HG03280 (cell line): ENCODE measurements around the gene CALML5.

Source experiments
- ATAC-seq: cut with Tn5 transposase; IDR thresholded peaks from one replicate; pipeline ENCODE4 v1.9.1; 2021; ENCODE audit warnings: mild to moderate bottlenecking, moderate library complexity; ENCODE audit not compliant: unreplicated experiment

CALML5 gene

GRCh38 chr10:5534051-5534821, 34.9 kb upstream of the CALML5 start:
- ATAC-seq, result no peak

DNA sequence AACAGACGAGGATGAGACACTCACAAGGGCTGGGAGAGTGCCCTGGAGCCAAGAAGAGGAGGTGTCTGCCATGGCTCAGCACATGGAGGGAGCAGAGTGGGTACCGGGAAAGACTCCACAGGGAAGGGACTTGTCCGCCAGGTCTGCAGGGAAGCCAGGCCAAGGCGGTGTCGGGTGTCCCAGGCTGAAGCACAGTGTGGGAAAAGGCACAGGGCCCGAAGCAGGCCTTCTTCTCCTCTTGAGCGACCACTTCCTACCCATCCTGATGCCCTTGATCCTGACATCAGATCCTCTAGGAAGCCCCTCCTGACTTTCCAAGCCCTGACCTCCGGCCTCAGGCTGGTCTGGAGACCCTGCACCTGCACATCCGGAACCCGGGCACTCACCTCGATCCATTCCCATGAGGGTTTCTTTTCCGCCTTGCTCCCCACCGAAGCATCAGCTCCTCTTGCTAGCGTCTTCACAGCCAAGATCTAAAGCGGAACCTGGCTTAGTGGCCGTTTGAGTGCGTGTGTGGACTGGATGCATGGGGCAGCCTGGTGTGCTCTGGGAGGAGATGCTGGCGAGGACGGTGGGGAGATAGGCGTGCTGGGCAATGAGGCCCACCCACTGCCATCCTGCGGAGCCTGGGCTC, 33.8 kb upstream of the CALML5 start:
- ATAC-seq, result no peak

DNA sequence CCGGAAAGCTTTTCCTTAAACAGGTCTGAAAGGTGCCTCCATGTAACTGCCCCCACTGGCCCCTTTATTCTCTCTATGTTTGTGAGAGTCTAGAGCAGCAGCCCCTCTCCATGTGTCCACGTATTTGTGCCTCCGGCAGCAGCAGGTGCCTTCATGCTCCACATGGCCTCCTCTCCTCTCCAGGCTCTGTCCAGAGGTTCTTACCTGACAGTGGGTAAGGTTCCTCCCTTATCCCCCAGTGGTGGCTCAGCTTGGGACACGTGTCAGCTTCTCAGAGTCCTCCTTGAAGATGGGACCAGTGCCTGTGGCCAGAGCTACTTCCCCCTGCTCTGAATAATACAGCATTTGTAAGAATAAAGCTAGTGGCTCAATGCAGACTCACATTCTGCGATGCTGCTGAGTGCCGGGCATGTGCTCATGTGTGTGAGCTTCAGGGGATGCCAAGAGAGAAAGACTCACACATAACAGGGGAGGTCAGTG, 33.3 kb upstream of the CALML5 start:
- ATAC-seq, result no peak

DNA sequence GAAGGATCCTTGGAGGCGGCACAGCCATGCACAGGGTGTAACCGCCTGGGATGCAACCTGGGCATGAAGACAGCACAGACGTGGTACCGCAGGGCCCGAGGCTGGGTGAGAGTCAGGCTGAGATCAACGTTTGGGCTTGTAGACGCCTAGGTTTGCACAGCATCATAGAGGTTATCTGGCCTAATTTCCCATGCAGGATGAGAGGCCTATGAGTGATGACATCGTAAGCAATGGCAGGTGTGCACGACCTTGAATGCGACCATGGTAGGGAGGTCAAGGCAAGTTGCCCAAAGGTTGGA, 32.9 kb upstream of the CALML5 start:
- no peak for ATAC-seq

DNA sequence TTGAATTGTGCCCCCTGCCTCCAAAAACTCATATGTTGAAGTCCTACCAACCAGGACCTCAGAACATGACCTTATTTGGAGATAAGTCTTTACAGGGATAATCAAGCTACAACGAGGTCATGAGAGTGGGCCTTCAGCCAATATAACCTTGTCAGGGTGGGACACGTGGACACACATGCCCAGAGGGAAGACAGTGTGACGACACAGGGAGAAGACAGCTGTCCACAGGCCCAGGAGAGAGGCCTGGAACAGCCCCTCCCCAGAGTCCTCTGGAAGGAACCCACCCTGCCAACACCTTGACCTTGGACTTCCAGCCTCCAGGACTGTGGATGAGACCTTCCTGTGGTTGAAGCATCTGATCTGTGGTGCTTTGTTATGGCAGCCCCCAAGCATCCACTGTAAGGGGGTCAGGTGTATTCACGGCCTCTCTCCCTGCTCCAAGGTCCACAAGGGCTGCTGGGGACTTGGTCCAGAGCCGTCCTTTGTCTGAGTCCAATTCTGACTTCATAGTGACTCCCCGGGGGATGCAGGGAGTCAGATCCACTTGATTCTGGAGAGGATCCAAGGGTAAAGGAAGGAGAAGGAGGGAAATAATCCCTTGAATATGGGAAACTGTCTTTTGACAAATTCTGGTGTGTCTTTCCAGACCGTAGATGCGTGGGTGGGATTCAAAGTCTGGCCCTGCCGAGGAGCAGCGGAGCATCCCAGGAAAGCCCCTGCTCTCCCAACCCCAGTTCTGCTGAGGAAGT, 32.4 kb upstream of the CALML5 start:
- ATAC-seq, result no peak

DNA sequence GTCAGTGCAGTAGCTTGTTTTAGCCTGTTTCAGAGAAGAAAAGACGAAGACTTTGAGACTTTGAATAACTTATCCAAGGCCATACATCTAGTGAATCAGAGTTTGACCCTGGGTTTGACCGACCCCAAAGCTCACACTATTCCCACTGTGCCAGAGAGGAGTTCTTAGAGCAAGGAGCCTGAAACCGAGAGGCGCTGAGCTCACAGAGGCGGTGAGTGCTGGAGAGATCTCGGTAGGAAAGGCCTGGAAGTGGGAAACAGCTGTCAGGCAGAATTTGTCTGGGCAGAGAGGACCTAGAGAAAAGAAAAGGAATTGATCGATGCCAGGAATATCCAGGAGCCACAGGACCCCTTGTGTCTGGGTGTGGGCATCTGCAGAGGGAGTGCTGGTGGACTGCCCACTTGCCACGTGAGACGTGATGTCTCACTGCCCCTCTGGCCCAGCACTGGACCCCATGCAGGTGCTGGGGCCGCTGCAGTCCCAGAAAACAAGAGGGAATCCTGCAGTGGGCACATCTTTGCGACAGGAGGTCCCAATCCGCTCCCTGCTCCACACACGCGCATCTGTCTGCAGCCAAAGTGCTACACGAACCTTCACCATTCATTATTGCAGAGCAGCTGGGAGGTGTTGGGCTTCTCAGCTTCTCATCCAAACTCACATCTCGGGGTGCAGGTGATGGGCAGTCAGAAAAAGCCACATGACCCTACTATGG, 31.6 kb upstream of the CALML5 start:
- ATAC-seq, result no peak

GRCh38 chr10:5530412-5530806, 31.0 kb upstream of the CALML5 start:
- no peak for ATAC-seq

- ATAC-seq, result no peak
These were observed 30.5 kb upstream of the CALML5 start for GRCh38 chr10:5529702-5530411.

DNA sequence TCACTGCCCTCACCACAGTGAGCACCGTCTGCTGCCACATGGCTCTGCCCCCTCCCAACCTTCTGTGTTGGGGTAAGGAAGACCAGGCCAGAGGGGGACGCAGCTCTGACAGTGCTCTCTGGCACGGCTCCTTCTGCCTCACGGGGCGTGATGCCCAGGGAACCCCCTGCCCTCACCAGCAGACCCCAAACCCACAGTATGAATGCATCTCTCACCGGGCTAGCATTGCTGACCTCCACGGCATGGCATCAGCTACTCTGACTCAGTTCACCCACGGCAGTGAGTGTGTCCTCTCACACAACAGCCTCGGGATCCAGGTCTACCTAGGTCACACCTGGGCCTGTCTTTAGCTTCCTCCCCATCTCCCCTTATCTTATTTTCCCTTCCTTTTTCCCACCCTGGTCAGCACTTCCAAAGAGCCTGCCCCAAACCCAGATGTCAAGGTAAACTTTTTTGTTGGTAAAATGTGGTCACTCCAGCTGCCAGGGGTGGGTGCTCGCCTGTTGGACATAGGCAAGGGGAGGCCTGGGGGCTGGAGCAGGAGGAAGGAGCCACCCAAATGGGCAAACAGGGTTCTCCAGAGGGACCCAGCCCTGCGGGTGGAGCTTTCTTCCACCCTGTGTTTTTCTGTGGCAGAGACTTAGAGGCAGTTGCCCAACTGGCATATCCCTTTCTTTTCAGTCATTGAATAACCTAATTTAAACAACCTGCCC, 29.8 kb upstream of the CALML5 start:
- no peak for ATAC-seq

GRCh38 chr10:5527332-5528200, 28.2 kb upstream of the CALML5 start:
- no peak for ATAC-seq

- no peak for ATAC-seq
These were observed 27.4 kb upstream of the CALML5 start for GRCh38 chr10:5526691-5527331.

DNA sequence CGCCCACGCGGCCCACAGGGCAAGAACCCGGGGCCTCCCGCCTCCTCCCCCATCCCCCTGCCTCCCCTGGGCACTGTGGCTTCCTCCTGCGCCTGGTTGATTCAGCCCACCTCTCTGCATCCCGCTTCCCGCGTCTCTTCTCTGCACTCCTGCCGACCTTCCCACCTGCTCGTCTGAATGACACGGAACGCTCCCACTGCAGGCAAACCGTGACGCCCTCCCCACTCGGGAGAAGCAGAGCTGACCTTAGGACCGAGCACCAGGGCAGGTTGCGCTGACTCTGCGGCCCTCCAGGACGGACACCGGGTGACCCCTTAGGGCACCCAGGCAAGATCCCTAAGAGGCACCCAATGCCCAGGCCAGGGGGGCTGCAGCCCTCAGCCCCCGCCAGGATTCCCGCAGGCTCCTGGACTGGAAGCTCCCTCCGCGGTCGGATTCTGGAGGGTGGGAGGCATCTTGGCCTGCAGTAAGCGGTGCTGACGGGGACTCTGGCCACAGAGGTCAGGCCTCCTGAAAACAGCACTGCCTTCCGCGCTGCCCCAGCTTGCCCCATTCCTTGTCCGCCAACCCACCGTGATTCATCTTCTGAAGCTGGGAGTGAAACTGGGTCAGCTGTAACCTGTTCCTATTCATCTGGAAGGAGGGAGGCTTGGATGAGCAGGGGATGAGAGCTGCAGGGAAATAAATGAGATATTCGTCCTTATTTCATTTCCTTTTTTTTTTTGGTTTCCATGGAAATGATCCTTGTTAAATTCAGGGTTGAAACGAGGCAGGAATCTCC, 26.4 kb upstream of the CALML5 start:
- no peak for ATAC-seq

DNA sequence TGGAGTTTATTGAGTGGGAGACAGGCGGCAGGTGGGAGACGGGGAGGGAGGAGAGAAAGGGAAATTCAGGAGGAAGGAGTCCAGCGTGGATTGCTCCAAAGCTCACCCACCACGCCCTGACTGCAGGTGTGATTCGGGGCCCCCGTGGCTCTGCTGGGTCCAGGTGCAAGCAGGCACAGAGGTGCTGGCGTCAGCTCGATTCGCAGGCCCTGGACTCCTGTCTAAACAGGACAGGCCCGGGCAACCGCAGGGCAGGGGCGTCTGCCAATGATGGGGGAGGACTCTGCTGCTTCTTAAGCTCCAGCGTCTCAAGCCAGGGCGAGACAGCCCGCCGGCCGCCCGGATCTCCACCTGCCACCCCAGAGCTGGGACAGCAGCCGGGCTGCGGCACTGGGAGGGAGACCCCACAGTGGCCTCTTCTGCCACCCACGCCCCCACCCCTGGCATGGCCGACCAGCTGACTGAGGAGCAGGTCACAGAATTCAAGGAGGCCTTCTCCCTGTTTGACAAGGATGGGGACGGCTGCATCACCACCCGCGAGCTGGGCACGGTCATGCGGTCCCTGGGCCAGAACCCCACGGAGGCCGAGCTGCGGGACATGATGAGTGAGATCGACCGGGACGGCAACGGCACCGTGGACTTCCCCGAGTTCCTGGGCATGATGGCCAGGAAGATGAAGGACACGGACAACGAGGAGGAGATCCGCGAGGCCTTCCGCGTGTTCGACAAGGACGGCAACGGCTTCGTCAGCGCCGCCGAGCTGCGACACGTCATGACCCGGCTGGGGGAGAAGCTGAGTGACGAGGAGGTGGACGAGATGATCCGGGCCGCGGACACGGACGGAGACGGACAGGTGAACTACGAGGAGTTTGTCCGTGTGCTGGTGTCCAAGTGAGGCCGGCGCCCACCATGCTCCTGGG, 25.5 kb upstream of the CALML5 start, which contains the start of gene CALML3:
TSS of gene CALML3 (plus strand) at position 321 of the 920 bp plus-strand sequence. CDS start at position 446, 125 bp downstream.
- ATAC-seq, result no peak

DNA sequence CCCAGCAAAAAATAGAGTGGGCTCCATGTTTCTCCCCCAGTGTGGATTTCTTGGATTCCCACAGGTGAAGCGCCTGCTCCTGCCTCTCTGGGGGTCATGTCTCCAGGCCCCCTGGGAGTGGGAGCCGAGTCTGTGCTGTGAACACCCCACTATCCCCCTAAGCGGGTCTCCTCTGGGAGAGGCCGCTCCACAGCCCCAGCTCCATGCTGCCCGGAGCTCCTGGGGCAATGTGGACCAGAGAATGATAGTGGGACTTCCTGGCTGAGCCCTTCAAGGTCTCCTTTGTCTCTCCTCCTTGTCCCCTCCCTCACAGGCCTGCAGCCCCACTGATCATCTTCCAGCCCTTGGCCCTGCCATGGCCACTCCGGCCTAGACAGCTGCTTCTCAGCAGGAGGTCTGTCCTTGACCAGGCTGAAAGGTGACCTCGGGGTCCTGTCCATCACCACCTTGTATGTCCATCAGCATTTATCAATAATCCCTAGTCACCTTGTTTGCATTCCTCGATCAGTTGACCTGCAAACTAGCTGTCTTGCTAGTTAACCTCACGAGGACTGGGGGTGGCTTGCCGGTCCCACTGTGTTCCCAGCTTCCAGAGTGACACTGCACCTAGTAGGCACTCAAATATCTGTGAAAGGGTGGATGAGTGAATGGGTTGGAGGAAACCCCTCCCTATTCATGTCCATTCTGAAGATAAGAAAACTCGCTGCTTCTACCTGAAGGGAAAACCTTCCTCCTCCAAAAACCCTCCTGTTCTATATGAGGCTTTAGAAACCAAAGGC, 24.6 kb upstream of the CALML5 start:
- ATAC-seq, result no peak

- no peak for ATAC-seq
These were observed 23.7 kb upstream of the CALML5 start for GRCh38 chr10:5522913-5523560.
